22Rv1 (cell line): Measurements from ENCODE around the gene DDX17.

Source experiments
- CTCF ChIP-seq: fragments of 450-650 bp; IDR thresholded peaks from 2 replicates; pipeline ENCODE4 v1.5.1; 2017; ENCODE audit warnings: mild to moderate bottlenecking
- ZFX ChIP-seq: fragments of 450-650 bp; IDR thresholded peaks from 2 replicates; pipeline ENCODE4 v1.6.1; 2017; ENCODE audit warnings: antibody characterized with exemption, borderline replicate concordance

GRCh38 chr22:38461057-38461413, 45.1 kb downstream of the DDX17 start:
- no peak for TF ChIP-seq CTCF
- TF ChIP-seq ZFX, result no peak
